SK-N-MC (cell line): ENCODE measurements around the gene ABCA10.
A peak's percentile ranks its signal among the peaks of the same experiment; 100 is the strongest.

Experiments used
- EZH2 ChIP-seq: fragments of 200-600 bp; sonication (generic); IDR thresholded peaks from one replicate; pipeline ENCODE4 v1.6.1; 2017; ENCODE audit warnings: antibody characterized with exemption
- POLR2AphosphoS5 ChIP-seq: IDR thresholded peaks from 2 replicates; pipeline ENCODE4 v1.6.1; 2012; ENCODE audit warnings: mild to moderate bottlenecking, low read depth, low read length, borderline replicate concordance

GRCh38 chr17:69142175-69142802 lies 86.3 kb downstream of the ABCA10 start:
- TF ChIP-seq EZH2 = no peak
- TF ChIP-seq POLR2AphosphoS5 = peak; percentile 38; the same call in 1 of the 2 replicates
